A673 (cell line): ENCODE measurements around the gene ATG4B. TPM values are rescaled to one million over a fixed set of nuclear protein-coding genes. Genes with fewer than 3 reads are reported as not detected.

Experiments
- BruUV-seq: library from RNA; stranded (reverse); fragments of 400-500 nt; replicated peaks from 2 replicates; lab custom pipeline; 2021; lab: Mats Ljungman, UMichigan
- CTCF ChIA-PET: fragments of 300-600 bp; sonication (Branson Sonifier 250); formaldehyde crosslinking; loops from one replicate; lab custom pipeline; 2022; ENCODE audit warnings: antibody characterized with exemption; lab: Charles Lee
- POLR2A ChIA-PET: fragments of 300-600 bp; sonication (Branson Sonifier 250); formaldehyde crosslinking; loops from one replicate; lab custom pipeline; 2022; ENCODE audit warnings: antibody characterized with exemption; ENCODE audit not compliant: low non-redundant PET; lab: Charles Lee
- DNase-seq: peaks from one replicate; pipeline ENCODE4 v3.0.0-alpha.2; 2015; ENCODE audit warnings: low spot score
- H3K27ac ChIP-seq: fragments of 200-600 bp; sonication (generic); 2 replicates; pipeline ENCODE4 v1.5.1; 2016; ENCODE audit warnings: mixed run types, low read depth, mild to moderate bottlenecking, mixed read lengths, antibody characterized with exemption, low read length; ENCODE audit not compliant: poor library complexity, severe bottlenecking
- H3K27me3 ChIP-seq: fragments of 200-600 bp; sonication (generic); replicated peaks from 2 replicates; pipeline ENCODE4 v1.6.1; 2017; ENCODE audit warnings: mixed run types, low read depth, mild to moderate bottlenecking, mixed read lengths, antibody characterized with exemption, low read length; ENCODE audit not compliant: insufficient read depth, poor library complexity
- H3K36me3 ChIP-seq: fragments of 200-600 bp; sonication (generic); 2 replicates; pipeline ENCODE4 v1.6.1; 2016; ENCODE audit warnings: mixed run types, mild to moderate bottlenecking, mixed read lengths, antibody characterized with exemption, low read length; ENCODE audit not compliant: insufficient read depth, poor library complexity, severe bottlenecking
- H3K4me1 ChIP-seq: fragments of 200-600 bp; sonication (generic); 2 replicates; pipeline ENCODE4 v1.6.1; 2017; ENCODE audit warnings: mixed run types, mild to moderate bottlenecking, mixed read lengths, antibody characterized with exemption, low read length; ENCODE audit not compliant: insufficient read depth, poor library complexity, severe bottlenecking
- H3K4me3 ChIP-seq: fragments of 200-600 bp; sonication (generic); 2 replicates; pipeline ENCODE4 v1.5.1; 2016; ENCODE audit warnings: low read depth, mixed run types, mild to moderate bottlenecking, mixed read lengths, low read length; ENCODE audit not compliant: poor library complexity, severe bottlenecking
- H3K9me3 ChIP-seq: fragments of 200-600 bp; sonication (generic); 2 replicates; pipeline ENCODE4 v1.6.1; 2016; ENCODE audit warnings: mixed run types, low read depth, mild to moderate bottlenecking, mixed read lengths, antibody characterized with exemption, low read length; ENCODE audit not compliant: poor library complexity, severe bottlenecking
- EZH2 ChIP-seq: fragments of 200-600 bp; sonication (generic); IDR thresholded peaks from 2 replicates; pipeline ENCODE4 v1.6.1; 2017; ENCODE audit warnings: borderline replicate concordance, low read depth, mild to moderate bottlenecking, mixed read lengths, antibody characterized with exemption, low read length; ENCODE audit not compliant: poor library complexity, severe bottlenecking
- intact Hi-C: fragments of 100-400 bp; cut with micrococcal nuclease; formaldehyde crosslinking; loops from one replicate; pipeline ENCODE4 v1.10.0; 2022; ENCODE audit not compliant: unreplicated experiment
- total RNA-seq: library from RNA; stranded (reverse); gene quantifications from 2 replicates; pipeline ENCODE4 v1.2.3, GENCODE V29; 2021
- TF ChIP-seq, protein P1 (sequence below): fragments of 300-800, 200-600 bp; sonication (generic); conservative IDR thresholded peaks from 2 replicates; pipeline ENCODE4 v1.5.1; 2017; ENCODE audit warnings: low read depth, mild to moderate bottlenecking, antibody characterized with exemption, low read length, moderate library complexity, mixed read lengths

The ATG4B gene
- total RNA-seq, 1 experiment from 2014 or later: 102 TPM

DNA sequence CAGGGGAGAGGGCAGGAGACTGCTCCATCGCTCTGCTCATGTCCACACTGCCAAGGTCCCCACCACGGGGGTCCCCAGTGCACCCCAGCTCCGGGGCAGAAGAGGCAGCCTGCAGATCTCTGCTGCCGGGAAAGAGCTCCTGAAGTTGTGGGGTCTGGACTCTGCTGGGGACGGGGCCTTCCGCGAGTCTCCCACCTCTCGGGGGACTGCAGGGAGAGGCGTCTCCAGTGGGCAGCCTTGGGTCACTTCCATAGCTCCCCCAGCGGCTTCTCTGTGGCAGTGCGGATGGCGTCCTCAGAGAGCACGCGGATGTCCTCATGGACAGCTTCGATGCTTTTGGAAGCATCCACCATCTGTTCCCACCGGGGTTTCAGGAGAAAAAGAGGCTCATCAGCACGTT lies 38.4 kb downstream of the ATG4B start:
- no peak overlapping the region for H3K27ac ChIP-seq
- peaks cover 58% of the 10 kb centered on the region for H3K36me3 ChIP-seq
- intact Hi-C loops: no loop called here
- no peak overlapping the region for H3K4me3 ChIP-seq
- TF ChIP-seq EZH2: no peak
- TF ChIP-seq, protein P1, sequence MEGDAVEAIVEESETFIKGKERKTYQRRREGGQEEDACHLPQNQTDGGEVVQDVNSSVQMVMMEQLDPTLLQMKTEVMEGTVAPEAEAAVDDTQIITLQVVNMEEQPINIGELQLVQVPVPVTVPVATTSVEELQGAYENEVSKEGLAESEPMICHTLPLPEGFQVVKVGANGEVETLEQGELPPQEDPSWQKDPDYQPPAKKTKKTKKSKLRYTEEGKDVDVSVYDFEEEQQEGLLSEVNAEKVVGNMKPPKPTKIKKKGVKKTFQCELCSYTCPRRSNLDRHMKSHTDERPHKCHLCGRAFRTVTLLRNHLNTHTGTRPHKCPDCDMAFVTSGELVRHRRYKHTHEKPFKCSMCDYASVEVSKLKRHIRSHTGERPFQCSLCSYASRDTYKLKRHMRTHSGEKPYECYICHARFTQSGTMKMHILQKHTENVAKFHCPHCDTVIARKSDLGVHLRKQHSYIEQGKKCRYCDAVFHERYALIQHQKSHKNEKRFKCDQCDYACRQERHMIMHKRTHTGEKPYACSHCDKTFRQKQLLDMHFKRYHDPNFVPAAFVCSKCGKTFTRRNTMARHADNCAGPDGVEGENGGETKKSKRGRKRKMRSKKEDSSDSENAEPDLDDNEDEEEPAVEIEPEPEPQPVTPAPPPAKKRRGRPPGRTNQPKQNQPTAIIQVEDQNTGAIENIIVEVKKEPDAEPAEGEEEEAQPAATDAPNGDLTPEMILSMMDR: 0 out of 2 replicates have a peak, but pooled peaks have one; percentile 22
- DNase-seq: no peak
- no peaks in the 10 kb centered on the region for H3K4me1 ChIP-seq
- BruUV-seq: no TSS peak
- POLR2A ChIA-PET: no interaction called here
- CTCF ChIA-PET: interaction anchor here (1.1 kb wide), 1 partner anchor 11 kb away, joined by 6 read pairs; no protein-coding TSS in a partner anchor
- H3K9me3 ChIP-seq: no peaks in the 10 kb centered on the region
- H3K27me3 ChIP-seq: no peaks in the 10 kb centered on the region

DNA sequence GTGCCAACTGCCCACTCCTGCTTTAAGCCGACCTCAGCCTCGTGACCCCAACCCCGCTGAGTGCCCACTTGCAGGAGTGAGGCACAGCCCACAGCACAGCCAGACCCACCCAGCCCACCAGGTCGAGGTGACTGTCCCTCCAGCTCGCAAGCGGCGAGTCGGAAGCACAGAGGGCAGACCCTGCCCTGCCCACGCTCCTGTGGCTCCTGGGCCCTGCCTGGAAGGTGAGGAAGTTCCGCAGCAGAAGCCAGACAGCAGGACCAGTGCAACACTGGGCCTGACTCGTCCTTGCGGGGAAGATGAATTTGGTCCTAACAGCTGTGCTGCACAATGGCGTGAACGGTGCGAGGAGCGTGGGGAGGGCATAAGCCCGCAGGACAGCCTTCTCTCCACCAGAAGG lies 39.2 kb downstream of the ATG4B start:
- Histone ChIP-seq H3K9me3 (no peaks in the 10 kb centered on the region), H3K27me3 (no peaks in the 10 kb centered on the region), H3K4me1 (no peaks in the 10 kb centered on the region), H3K36me3 (peaks cover 66% of the 10 kb centered on the region), H3K27ac (no peak overlapping the region), H3K4me3 (no peak overlapping the region)
- intact Hi-C loops: no loop called here
- DNase-seq: no peak
- no peak for TF ChIP-seq EZH2
- ChIA-PET CTCF (no interaction called here), POLR2A (no interaction called here)
- BruUV-seq: no TSS peak

DNA sequence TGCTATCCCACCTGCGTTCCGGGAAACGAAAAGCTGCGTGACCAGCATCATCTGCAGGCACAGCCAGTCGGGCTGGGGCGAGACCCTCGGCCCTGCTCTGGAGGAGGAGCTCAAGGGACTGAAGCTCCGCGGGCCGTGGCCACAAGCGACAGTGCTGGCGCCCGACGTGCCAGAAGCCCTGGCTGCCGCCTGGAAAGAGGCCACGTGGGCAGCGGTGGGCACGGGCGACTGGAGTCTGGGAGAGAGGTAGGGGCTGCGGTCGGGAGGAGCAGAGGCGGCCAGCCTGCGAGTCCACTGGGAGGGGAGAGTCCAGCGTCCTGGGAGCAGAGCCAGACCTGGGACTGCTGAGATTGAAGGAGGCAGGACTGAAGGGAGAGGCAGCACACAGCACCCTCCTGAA lies 39.9 kb downstream of the ATG4B start:
- H3K27ac ChIP-seq: no peak overlapping the region
- no peak overlapping the region for H3K4me3 ChIP-seq
- no peaks in the 10 kb centered on the region for H3K4me1 ChIP-seq
- intact Hi-C loops: no loop called here
- no TSS peak for BruUV-seq
- ChIA-PET POLR2A (no interaction called here), CTCF (no interaction called here)
- no peaks in the 10 kb centered on the region for H3K27me3 ChIP-seq
- TF ChIP-seq, protein P1: no peak
- TF ChIP-seq EZH2: no peak
- DNase-seq: no peak
- no peaks in the 10 kb centered on the region for H3K9me3 ChIP-seq
- H3K36me3 ChIP-seq: peaks cover 69% of the 10 kb centered on the region

DNA sequence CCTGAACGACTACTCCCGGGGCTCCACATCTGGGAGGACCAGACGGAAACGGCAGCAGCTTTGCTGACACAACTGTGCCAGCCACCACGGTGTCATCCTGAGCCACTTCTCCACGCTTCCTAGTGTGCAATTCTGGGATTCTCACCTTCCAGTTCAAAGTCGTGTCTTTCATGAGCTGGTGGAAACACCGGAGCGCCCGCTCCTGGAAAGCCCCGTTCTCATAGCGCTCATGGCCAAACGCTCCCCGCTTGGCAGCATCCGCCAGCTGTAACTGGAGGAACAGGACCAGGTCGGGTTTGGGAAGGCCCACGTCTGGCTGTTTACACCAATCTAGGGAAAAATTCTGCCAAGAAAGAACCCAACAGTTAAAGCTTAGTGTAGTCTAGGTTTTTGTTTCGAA lies 40.8 kb downstream of the ATG4B start:
- Histone ChIP-seq H3K36me3 (peaks cover 78% of the 10 kb centered on the region), H3K9me3 (no peaks in the 10 kb centered on the region), H3K27ac (no peak overlapping the region), H3K4me1 (no peaks in the 10 kb centered on the region), H3K27me3 (no peaks in the 10 kb centered on the region), H3K4me3 (no peak overlapping the region)
- TF ChIP-seq, protein P1: no peak
- TF ChIP-seq EZH2: no peak
- intact Hi-C loops: no loop called here
- no peak for DNase-seq
- no TSS peak for BruUV-seq
- ChIA-PET CTCF (no interaction called here), POLR2A (no interaction called here)
